ENCODE results near the gene MSX2.

Gene MSX2

GRCh38 chr5:174724484-174725260 lies at the start of gene MSX2:
TSS of gene MSX2 (plus strand) at chr5:174724582. CDS start at chr5:174724660, 78 bp downstream.
- H3K9ac ChIP-seq (ENCODE audit: low read depth, low read length): peak within 1 kb of the TSS; percentile 79; the same call in 1 of the 2 replicates
- H3K36me3 ChIP-seq (ENCODE audit: insufficient read depth, low read length): no peaks in the 10 kb centered on the region
- no peaks in the 10 kb centered on the region for H3K9me3 ChIP-seq (ENCODE audit: control insufficient read depth, insufficient read depth, low read length)
- H3K4me1 ChIP-seq (ENCODE audit: insufficient read depth, low read length): peaks cover 17% of the 10 kb centered on the region

DNA sequence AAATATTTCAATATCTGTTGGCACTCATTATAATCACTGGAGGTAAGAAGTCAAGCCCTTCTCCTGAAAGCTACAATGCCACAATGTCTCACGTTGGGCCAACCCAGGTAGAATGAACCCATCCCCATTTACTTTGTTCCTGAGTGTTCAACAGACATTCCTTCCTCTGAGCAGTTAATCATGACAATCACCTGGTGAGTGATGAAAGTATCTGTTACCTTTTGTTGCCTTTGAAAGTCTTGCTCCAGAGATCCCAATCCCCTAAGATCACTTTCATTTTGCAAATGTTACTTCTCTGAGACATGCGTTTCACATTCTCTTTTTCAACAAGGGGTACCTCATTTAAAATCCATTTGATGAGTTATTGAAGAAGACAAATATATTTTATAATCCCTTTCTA lies 49.3 kb upstream of the MSX2 start:
- no peaks in the 10 kb centered on the region for H3K9me3 ChIP-seq (ENCODE audit: control insufficient read depth, insufficient read depth, low read length)

GRCh38 chr5:174675916-174676315 lies 48.5 kb upstream of the MSX2 start:
- no peak overlapping the region for H3K9ac ChIP-seq (ENCODE audit: low read depth, low read length)
- H3K36me3 ChIP-seq (ENCODE audit: insufficient read depth, low read length): no peaks in the 10 kb centered on the region
- no peaks in the 10 kb centered on the region for H3K9me3 ChIP-seq (ENCODE audit: control insufficient read depth, insufficient read depth, low read length)
- H3K4me1 ChIP-seq (ENCODE audit: insufficient read depth, low read length): no peaks in the 10 kb centered on the region

More for the DNA sequence above, 49.3 kb upstream of the MSX2 start:
- no peaks in the 10 kb centered on the region for H3K36me3 ChIP-seq (ENCODE audit: insufficient read depth, low read length)
- H3K9ac ChIP-seq (ENCODE audit: low read depth, low read length): no peak overlapping the region
- no peaks in the 10 kb centered on the region for H3K4me1 ChIP-seq (ENCODE audit: insufficient read depth, low read length)

DNA sequence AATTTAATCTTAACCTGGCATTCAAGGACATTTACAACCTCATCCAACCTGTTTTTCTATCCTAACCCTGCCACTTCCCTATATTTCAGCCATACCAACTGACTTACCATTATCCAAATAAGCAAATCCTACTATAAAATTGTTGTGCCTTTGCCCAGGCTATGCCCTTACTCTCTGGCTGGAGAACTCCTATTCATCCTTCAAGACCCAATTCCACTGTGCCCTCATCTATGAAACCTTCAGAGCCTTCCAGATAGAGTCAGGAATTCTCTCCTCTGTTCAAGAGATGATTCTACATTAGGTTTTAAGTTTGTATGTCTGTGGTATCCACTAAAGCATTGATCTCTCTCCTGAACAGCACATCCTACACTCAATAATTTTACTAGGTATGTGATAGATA lies 46.3 kb upstream of the MSX2 start:
- no peaks in the 10 kb centered on the region for H3K4me1 ChIP-seq (ENCODE audit: insufficient read depth, low read length)
- no peaks in the 10 kb centered on the region for H3K9me3 ChIP-seq (ENCODE audit: control insufficient read depth, insufficient read depth, low read length)
- H3K9ac ChIP-seq (ENCODE audit: low read depth, low read length): no peak overlapping the region
- no peaks in the 10 kb centered on the region for H3K36me3 ChIP-seq (ENCODE audit: insufficient read depth, low read length)

DNA sequence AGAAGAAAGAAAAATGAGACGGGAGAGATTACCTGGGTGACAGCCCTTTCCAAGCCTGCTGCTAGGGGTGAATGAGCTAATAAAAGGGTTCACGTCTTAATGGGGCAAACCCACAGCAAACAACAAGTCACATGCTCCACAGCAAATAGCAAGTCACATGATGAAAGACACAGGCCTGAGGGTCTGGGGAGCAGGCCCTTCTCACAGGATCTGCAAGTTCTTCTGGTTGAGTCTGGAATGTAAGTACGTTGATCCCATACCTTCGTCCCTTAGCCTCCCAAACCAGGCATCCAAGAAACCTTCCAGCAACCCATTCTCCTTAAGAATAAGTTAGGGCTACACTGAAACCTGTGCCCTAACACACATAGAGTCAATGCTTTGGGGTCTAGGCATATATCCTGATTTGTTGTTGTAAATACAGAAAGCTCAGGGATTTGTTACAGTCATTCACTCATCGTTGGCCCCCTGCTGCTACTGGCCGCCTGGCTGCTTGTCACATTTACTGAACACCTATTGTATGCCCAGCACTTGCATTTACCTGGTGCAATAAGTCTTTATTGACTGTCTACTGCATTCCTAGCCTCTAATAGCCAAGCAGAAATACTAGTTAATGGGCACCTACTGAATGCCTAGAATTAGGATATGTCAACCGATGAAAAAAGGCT lies 43.3 kb upstream of the MSX2 start:
- Histone ChIP-seq H3K9me3 (ENCODE audit: control insufficient read depth, insufficient read depth, low read length) (no peaks in the 10 kb centered on the region), H3K9ac (ENCODE audit: low read depth, low read length) (no peak overlapping the region), H3K4me1 (ENCODE audit: insufficient read depth, low read length) (no peaks in the 10 kb centered on the region), H3K36me3 (ENCODE audit: insufficient read depth, low read length) (no peaks in the 10 kb centered on the region)

DNA sequence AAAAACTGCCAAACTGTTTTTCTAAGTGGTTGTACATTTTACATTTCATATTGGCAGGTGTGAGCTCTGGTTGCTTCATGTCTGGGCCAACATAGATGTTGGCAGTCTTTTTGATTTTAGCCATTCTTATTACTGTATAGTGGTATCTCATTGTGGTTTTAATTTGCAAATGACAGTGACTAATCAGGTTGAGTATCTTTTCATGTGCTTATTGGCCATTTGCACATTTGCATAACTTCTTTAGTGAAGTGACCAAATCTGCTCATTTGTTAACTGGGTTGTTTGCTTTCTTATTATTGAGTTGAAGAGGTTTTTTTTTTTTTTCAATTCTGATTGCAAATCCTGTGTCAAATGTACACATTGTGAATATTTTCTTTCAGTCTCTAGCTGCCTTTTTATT lies 36.9 kb upstream of the MSX2 start:
- Histone ChIP-seq H3K4me1 (ENCODE audit: insufficient read depth, low read length) (peaks cover 16% of the 10 kb centered on the region), H3K36me3 (ENCODE audit: insufficient read depth, low read length) (no peaks in the 10 kb centered on the region), H3K9me3 (ENCODE audit: control insufficient read depth, insufficient read depth, low read length) (no peaks in the 10 kb centered on the region; the same call in 1 of the 2 replicates), H3K9ac (ENCODE audit: low read depth, low read length) (no peak overlapping the region)

DNA sequence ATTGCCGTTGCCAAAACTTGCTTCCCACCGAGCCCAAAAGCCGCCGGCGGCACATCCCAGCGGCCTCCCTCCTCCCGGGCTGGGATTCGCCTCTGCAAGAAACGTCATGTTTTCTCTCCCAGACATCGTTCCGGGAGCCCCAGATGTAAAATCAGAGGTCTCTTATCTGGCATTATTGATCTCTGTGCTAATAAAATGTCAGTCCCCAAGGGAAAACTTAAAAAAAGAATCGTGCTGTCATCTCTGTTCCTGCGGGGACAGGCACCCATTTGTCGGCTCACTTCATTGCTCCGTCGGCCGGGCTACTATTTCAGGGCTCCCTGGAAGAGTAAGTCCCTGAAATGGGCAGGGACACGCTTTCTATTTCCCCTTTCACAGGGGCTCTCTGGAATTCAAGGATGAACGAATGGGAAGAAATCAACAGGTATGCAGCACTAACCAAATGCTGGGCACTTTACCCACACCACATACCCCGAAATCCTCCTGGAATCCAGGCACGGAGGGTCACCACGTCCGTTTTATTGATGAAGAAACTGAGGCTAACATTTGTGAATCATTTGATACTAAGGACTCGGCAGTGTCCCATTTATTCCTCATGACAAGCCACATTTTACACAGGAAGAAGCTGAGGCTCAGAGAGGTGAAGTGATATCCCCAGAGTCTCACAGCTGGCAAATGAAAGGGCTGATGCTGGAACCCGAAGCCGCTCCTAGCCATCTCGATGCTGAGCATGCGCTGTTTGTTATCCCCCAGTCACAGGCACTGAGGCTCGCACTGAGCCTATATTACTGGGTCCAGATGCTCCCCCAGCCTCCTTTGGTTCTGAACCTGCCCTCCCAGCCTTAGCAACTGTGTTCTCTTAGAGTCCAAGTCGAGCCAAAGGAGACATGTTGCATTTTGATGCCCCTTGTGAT lies 35.7 kb upstream of the MSX2 start:
- no peaks in the 10 kb centered on the region for H3K36me3 ChIP-seq (ENCODE audit: insufficient read depth, low read length)
- H3K9ac ChIP-seq (ENCODE audit: low read depth, low read length): peak overlapping the region; percentile 39; the same call in 1 of the 2 replicates
- peaks cover 21% of the 10 kb centered on the region for H3K4me1 ChIP-seq (ENCODE audit: insufficient read depth, low read length)
- H3K9me3 ChIP-seq (ENCODE audit: control insufficient read depth, insufficient read depth, low read length): no peaks in the 10 kb centered on the region; the same call in 1 of the 2 replicates

- Histone ChIP-seq H3K9me3 (ENCODE audit: control insufficient read depth, insufficient read depth, low read length) (no peaks in the 10 kb centered on the region; the same call in 1 of the 2 replicates), H3K4me1 (ENCODE audit: insufficient read depth, low read length) (peaks cover 28% of the 10 kb centered on the region), H3K36me3 (ENCODE audit: insufficient read depth, low read length) (no peaks in the 10 kb centered on the region)
These were observed 34.1 kb upstream of the MSX2 start for GRCh38 chr5:174690271-174690670.

DNA sequence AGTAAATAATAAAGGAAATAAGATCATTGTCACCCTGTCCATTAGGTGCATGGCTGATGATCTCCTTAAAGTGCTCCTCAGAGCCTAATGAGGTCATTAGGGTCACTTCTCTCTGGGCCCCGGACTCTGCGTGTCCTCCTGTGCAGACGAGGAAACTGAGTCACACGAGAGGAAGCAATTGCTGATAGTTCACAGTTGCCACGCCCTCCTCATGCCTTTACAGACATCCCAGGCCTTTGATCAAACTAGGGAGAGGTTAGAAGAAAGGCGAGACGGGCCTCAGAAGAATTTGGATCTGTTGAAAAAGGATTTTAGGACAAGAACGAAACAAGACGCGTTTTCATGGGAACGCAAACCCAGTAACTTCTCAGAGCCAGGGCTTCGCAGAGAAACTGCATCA lies 32.0 kb upstream of the MSX2 start:
- Histone ChIP-seq H3K4me1 (ENCODE audit: insufficient read depth, low read length) (peaks cover 28% of the 10 kb centered on the region), H3K9ac (ENCODE audit: low read depth, low read length) (peak overlapping the region; percentile 44; the same call in 1 of the 2 replicates), H3K36me3 (ENCODE audit: insufficient read depth, low read length) (no peaks in the 10 kb centered on the region), H3K9me3 (ENCODE audit: control insufficient read depth, insufficient read depth, low read length) (no peaks in the 10 kb centered on the region; the same call in 1 of the 2 replicates)

More at GRCh38 chr5:174690271-174690670, 34.1 kb upstream of the MSX2 start:
- H3K9ac ChIP-seq (ENCODE audit: low read depth, low read length): no peak overlapping the region

DNA sequence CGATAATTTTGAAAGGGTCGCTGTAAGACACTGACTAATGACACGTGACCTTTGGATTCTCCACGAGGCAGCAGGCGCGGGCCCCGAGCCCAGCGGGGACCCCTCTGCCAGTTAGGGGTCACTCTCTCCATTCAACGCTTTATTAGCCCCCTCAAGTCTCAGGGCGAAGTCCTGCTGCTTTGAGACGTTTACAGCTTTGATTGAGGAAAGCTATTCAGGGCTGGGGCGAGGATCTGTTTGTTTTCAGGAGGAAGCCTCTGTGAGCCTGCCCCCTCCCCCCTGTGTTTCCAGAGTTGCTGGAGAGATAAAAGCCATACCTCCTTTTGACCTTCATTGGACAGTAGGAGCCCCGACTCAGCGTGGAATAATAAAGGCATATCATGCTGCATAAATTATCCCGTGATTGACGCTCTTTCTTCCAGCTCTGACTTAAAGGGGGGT lies 31.4 kb upstream of the MSX2 start:
- H3K9me3 ChIP-seq (ENCODE audit: control insufficient read depth, insufficient read depth, low read length): no peaks in the 10 kb centered on the region; the same call in 1 of the 2 replicates
- peaks cover 25% of the 10 kb centered on the region for H3K4me1 ChIP-seq (ENCODE audit: insufficient read depth, low read length)
- no peaks in the 10 kb centered on the region for H3K36me3 ChIP-seq (ENCODE audit: insufficient read depth, low read length)
- peak overlapping the region; percentile 44; the same call in 1 of the 2 replicates for H3K9ac ChIP-seq (ENCODE audit: low read depth, low read length)

DNA sequence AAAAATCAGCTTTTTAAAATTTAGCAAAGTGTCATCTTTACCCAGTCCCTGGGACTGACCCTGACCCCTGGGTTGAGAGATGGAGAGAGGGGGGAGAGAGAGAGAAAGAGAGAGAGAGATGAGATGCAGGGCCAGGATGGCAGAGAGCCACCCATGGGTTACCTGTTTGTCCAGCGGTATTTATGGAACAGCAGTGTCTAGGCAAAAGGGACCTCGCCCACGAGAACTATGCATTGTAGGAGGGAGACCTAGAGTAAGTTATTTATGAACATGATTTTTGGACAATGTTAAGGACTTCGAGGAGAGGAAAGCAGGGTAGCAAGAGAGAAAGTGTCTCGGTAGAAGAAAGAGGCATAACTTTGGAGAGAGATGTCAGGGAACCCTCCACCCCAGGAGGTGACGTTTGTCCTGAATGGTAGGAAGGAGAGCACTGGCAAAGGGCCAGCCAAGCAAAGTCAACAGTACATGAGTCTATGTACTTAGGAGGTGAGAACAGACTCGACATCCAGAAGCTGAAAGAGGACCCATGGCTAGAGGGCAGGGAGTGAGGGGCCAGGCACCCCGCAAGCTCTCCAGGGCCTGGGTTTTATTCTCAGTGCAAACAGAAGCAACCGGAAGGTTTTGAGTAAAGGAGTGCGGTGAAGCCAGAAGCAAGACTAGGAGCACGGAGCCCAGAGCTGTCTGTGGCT lies 30.5 kb upstream of the MSX2 start:
- Histone ChIP-seq H3K9ac (ENCODE audit: low read depth, low read length) (no peak overlapping the region), H3K9me3 (ENCODE audit: control insufficient read depth, insufficient read depth, low read length) (no peaks in the 10 kb centered on the region; the same call in 1 of the 2 replicates), H3K36me3 (ENCODE audit: insufficient read depth, low read length) (no peaks in the 10 kb centered on the region), H3K4me1 (ENCODE audit: insufficient read depth, low read length) (peaks cover 24% of the 10 kb centered on the region)

GRCh38 chr5:174694611-174695010 lies 29.8 kb upstream of the MSX2 start:
- Histone ChIP-seq H3K36me3 (ENCODE audit: insufficient read depth, low read length) (no peaks in the 10 kb centered on the region), H3K9ac (ENCODE audit: low read depth, low read length) (no peak overlapping the region), H3K9me3 (ENCODE audit: control insufficient read depth, insufficient read depth, low read length) (no peaks in the 10 kb centered on the region; the same call in 1 of the 2 replicates), H3K4me1 (ENCODE audit: insufficient read depth, low read length) (peaks cover 21% of the 10 kb centered on the region)

GRCh38 chr5:174698156-174698555 lies 26.2 kb upstream of the MSX2 start:
- Histone ChIP-seq H3K36me3 (ENCODE audit: insufficient read depth, low read length) (no peaks in the 10 kb centered on the region), H3K9ac (ENCODE audit: low read depth, low read length) (no peak overlapping the region), H3K4me1 (ENCODE audit: insufficient read depth, low read length) (peaks cover 10% of the 10 kb centered on the region), H3K9me3 (ENCODE audit: control insufficient read depth, insufficient read depth, low read length) (no peaks in the 10 kb centered on the region)
